ENCODE results near the gene P4HA1.
"Not testable (repeated sequence)": the region's sequence is repeated elsewhere in the genome, so short reads cannot be mapped to it uniquely, and the experiment has no call there.

P4HA1 gene

DNA sequence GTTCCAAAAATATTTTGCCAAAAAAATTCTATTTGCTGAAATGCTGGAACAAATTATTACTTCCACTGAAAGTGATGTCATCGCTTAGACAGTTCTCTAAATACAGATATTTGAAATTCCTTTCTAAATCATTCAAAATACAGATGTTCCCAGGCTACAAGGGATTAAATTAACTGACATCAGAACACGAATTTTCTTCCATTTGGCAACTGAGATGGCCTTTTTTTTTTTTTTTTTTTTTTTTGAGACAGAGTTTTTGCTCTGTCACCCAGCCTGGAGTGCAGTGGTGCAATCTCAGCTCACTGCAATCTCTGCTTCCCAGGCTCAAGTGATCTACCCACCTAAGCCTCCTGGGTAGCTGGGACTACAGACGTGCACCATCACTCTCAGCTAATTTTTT, 57.0 kb downstream of the P4HA1 start:
- DNase-seq = no peak

DNA sequence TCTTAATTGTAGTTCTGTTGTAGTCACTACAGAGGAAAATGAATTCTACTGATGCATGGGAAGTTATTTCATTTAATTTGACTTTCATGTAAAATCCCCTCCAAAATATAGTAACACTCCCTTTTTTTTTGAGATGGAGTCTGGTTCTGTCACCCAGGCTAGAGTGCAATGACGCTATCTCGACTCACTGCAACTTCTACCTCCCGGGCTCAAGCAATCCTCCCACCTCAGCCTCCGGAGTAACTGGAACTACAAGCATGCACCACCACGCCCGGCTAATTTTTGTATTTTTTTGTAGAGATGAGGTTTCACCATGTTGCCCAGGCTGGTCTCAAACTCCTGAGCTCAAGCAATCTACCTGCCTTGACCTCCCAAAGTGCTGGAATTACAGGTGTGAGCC, 60.4 kb downstream of the P4HA1 start:
- not testable (repeated sequence) for DNase-seq

DNA sequence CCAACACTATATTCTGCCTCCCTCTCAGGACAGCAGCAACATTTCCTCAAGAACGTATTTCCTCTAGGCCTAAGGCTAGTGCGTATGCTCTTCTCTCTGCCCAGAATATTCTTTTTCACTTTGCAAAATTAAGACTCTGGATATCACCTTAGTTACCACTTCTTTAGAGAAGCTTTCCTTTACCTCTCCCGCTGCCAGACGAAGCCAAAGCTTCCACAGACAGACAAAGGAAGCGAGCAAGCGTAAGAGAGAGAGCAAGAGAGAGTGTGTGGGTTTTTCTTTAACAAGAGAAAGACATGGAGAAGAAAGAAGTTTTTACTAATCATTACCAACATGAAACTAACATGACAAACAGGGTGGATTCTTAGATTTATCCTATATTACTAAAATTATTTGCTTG, 64.1 kb downstream of the P4HA1 start:
- DNase-seq = no peak

DNA sequence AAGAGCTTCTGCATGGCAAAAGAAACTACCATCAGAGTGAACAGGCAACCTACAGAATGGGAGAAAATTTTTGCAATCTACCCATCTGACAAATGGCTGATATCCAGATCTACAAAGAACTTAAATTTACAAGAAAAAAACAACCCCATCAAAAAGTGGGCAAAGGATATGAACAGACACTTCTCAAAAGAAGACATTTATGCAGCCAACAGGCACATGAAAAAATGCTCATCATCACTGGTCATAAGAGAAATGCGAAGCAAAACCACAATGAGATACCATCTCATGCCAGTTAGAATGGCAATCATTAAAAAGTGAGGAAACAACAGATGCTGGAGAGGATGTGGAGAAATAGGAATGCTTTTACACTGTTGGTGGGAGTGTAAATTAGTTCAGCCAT, 70.0 kb downstream of the P4HA1 start:
- not testable (repeated sequence) for DNase-seq

DNA sequence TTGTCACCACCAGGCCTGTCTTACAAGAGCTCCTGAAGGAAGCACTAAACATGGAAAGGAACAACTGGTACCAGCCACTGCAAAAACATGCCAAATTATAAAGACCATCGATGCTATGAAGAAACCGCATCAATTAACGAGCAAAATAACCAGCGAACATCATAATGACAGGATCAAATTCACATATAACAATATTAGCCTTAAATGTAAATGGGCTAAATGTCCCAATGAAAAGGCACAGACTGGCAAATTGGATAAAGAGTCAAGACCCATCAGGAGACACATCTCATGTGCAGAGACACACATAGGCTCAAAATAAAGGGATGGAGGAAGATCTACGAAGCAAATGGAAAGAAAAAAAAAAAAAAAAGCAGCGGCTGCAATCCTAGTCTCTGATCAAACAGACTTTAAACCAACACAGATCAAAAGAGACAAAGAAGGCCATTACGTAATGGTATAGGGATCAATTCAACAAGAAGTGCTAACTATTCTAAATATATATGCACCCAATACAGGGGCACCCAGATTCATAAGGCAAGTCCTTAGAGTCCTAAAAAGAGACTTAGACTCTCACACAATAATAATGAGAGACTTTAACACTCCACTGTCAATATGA, 73.1 kb downstream of the P4HA1 start:
- not testable (repeated sequence) for DNase-seq

DNA sequence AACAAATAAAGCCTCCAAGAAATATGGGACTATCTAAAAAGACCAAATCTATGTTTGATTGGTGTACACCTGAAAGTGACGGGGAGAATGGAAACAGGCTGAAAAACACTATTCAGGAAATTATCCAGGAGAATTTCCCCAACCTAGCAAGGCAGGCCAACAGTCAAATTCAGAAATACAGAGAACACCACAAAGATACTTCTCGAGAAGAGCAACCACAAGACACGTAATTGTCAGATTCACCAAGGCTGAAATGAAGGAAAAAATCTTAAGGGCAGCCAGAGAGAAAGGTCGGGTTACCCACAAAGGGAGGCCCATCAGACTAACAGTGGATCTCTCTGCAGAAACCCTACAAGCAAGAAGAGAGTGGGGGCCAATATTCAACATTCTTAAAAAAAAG, 73.7 kb downstream of the P4HA1 start:
- DNase-seq = not testable (repeated sequence)

DNA sequence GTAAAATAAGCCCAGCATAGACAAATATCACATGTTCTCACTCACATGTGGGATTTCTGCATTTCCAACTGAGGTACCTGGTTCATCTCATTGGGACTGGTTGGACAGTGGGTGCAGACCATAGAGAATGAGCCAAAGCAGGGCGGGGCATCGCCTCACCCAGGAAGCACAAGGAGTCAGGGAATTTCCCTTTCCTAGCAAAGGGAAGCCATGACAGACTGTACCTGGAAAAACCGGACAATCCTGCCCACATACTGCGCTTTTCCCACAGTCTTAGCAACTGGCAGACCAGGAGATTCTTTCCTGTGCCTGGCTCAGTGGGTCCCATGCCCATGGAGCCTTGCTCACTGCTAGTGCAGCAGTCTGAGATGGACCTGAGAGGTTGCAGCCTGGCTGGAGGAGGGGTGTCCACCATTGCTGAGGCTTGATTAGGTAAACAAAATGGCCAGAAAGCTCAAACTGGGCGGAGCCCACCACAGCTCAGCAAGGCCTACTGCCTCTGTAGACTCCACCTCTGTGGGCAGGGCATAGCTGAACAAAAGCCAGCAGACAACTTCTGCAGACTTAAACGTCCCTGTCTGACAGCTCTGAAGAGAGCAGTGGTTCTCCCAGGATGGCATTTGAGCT, 75.0 kb downstream of the P4HA1 start:
- not testable (repeated sequence) for DNase-seq

DNA sequence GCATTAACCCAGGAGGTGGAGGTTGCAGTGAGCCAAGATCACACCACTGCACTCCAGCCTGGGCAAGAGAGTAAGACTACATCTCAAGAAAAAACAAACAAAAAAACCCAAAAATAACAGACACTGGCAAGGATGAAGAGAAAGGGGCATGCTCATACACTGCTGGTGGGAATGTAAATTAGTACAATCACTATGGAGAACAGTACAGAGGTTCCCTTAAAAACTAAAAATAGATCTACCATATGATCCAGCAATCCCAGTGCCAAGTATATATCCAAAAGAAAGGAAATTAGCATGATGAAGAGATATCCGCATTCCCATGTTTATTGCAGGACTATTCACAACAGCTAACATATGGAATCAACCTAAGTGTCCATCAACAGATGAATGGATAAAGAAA, 75.6 kb downstream of the P4HA1 start:
- DNase-seq = no peak

DNA sequence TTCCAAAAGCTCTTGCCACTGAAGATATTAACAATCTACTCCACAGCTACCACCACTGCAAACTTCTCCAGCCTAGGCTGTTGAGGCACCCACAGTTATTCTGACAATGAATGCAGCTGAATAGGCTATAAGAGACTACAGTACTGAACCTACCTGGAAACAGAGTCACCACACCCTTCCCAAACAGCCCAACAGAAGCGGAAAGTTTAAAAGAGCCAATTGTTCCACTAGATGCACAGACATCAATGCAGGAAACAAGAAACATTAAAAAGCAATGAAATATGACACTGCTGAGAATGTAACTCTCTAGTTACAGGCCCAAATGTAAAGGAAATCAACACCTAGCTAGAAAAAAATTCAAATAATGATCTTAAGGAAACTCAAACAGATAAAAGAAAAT, 77.6 kb downstream of the P4HA1 start:
- no peak for DNase-seq

DNA sequence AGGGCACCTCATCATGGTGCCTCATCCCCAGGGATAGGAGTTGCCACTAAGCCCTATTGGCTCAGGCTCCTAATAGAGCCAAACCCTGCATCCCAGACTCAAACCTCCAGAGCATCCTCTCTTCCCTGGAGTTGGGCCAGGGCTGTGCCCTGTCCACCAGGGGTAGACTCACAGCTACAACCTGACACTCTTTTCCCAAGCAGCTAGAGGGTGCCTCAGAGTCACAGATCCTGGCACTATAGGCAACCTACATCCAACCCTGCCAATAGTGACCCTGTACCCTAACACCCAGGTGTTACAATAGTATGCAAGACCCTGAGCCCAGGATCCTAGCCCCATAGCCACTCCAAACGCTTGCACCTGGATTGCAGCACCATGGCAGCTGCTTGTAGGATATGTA, 78.0 kb downstream of the P4HA1 start:
- DNase-seq = no peak

DNA sequence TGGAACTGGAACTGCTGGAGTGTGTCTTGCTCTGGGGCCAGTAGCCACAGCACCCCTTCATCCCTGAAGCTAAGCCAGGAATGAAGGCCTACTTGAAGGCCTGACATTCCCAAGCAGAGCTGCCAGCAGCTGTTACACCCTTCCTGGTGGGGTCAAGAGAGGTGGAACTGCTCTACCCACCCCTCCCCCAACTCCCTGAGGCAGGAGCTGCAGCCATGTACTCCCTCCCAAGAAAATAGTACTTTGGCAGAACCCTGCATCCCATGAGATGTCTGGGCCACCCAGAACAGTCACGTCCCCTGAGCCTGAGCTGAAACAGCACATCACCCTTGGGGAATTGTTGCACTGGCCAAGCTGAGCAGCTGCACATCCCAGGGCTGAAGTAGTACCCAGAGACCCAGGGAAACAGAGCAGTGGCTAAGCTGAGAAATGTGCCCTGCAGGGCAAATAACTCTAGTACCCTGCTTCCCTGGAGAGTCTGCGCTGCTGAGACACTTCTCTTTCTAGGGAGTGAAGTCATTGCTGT, 78.6 kb downstream of the P4HA1 start:
- DNase-seq = no peak

DNA sequence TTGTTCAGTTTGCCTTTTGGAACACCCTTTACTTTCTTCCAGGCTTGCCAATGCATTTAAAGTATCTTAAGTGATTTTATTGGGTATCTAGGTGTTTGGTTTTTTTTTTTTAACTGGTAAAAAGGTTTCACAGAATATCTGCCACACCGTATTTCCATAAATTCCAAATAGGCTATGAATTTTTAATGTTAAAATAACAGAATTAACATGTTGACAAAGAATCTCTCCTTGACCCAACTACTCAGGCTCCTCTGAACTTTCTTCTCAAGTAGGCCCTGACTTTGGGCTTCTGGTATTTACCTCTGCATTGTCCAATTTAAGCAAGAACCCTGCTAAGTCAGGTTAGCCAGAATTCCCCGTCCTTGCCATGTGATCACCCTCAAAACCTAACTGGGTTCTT, 80.9 kb downstream of the P4HA1 start:
- no peak for DNase-seq

DNA sequence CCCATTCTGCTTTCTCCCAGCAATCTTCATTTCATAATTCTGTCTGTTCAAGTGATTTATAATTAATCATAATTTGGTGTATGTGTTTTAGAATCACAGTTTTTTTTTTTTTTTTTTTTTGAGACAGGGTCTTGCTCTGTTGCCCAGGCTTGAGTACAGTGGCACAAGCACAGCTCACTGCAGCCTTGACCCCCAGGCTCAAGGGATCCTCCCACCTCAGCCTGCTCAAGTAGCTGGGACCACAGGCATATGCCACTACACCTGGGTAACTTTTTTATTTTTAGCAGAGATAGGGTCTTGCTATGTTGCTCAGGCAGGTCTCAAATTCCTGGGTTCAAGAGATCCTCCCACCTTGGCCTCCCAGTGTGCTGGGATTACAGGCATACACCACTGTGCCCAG, 92.8 kb downstream of the P4HA1 start:
- no peak for DNase-seq

DNA sequence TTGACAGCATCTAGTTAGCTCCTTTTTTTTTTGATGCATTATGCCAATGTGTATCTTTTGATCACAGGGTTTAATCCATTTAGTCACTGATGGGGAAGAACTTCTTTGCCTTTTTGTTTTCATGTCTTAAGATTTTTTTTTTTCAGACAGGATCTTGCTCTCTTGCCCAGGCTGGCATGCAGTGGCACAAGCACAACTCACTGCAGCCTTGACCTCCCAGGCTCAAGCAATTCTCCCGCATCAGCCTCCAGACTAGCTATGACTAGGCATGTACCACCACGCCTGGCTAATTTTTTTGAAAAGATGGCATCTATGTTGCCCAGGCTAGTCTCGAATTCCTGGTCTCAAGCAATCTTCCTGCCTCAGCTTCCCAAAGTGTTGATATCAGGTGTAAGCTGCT, 95.7 kb downstream of the P4HA1 start:
- no peak for DNase-seq

DNA sequence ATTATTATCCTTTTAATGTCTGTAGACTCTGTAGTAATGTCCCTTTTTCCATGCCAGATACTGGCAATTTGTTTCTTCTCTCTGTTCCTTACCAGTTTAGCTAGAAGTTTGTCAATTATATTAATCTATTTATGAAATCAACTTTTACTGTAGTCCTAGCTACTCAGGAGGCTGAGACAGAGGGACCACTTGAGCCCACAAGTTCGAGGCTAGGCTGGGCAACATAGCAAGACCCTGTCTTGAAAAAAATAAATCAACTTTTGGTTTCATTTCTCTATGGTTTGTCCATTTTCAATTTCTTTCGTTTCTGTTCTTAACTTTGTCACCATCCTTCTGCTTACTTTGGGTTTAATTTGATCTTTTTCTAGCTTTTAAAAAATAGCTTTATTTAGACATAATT, 99.6 kb downstream of the P4HA1 start:
- no peak for DNase-seq

DNA sequence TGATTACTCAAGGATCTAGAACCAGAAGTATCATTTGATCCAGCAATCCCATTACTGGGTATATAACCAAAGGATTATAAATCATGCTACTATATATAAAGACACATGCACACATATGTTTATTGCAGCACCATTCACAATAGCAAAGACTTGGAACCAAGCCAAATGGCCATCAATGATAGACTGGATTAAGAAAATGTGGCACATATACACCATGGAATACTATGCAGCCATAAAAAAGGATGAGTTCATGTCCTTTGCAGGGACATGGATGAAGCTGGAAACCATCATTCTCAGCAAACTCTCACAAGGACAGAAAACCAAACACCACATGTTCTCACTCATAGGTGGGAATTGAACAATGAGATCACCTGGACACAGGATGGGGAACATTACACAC, 101.2 kb downstream of the P4HA1 start:
- DNase-seq = not testable (repeated sequence)

DNA sequence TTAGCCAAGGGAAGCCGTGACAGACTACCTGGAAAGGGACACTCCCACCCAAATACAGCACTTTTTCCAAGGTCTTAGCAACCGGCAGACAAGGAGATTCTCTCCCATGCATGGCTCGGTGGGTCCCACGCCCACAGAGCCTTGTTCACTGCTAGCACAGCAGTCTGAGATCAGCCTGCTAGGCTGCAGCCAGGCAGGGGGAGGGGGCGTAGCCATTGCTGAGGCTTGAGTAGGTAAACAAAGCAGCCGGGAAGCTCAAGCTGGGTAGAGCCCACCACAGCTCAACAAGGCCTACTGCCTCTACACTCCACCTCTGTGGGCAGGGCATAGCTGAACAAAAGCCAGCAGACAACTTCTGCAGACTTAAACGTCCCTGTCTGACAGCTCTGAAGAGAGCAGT, 106.9 kb downstream of the P4HA1 start:
- not testable (repeated sequence) for DNase-seq

DNA sequence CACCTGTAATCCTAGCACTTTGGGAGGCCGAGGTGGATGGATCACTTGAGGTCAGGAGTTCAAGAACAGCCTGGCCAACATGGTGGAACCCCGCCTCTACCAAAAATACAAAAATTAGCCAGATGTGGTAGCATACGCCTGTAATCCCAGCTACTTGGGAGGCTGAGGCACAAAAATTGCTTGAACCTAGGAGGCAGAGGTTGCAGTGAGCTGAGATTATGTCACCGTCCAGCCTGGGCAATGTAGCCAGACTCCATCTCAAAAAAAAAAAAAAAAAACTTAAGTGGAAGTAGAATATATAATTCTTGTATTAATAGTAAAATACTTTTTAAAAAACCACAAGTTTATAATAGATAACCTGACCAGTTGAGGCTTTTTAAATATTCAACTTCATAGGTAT, 112.0 kb downstream of the P4HA1 start:
- not testable (repeated sequence) for DNase-seq

DNA sequence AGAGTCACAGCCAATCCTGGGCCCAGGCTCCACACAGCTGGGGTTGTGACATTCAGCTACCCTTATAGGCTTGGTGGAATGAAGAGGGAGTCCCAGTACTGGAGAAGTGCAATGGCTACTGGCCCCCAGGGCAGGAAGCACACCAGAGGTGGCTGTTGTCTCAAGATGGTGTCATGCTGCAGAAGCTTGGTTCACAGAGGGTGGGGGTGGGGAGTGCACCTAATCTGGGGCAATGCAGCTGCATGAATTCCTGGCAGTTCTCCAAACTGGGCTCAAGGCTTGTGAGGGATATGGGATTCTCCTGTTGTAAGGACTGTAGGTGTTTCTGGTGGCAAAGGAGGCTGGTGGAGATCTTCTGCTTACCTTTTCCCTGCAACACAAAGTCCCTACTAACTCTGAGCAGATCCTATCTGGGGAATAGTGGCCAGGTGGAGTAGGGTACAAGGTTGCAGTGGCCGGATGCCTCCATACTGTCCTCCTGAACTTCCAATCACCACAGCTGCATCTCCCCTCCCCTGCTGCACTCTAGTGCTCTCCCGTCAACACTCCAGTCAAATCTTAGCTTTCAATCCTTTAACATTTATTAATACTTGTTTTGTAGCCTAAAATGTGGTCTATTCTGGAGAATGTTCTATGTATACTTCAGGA, 114.7 kb downstream of the P4HA1 start:
- no peak for DNase-seq

DNA sequence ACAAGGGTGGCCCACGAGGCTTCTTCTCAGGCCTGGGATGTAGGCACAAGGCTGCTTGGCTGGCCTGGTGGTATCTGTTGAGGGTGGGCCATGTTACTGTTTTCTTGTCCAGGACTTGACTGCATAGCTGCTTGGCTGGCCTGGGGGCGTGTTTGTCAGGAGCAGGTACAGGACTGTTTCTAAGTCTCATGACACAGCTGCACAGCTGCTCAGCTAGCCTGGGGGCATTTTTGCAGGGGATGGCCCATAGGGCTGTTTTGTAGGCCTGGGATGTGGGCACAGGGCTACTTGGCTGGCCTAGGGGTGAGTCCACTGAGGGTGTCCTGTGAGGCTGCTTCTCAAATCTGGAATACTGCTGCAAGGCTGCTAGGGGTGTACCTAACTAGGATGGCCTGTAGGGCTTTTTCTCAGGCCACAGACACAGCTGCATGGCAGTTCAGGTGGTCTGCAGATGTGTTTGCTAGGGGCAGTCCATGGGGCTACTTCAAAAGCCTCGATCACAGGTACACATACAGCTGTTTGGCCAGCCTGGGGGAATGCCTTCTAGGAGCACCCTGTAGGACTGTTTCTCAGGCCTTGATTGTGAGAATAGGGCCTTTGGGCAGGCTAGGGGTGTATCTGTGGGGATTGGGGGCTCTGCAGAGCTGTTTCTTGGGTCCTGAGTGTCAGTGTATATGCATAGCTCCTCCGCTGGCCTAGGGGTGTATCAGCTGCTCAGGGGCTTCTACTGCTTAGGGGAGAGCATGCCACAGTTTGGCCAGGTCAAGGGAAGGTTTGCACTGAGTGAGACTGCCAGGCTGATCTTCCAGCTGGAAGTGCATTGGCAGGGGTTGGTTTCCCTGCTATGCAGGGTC, 115.4 kb downstream of the P4HA1 start:
- no peak for DNase-seq

DNA sequence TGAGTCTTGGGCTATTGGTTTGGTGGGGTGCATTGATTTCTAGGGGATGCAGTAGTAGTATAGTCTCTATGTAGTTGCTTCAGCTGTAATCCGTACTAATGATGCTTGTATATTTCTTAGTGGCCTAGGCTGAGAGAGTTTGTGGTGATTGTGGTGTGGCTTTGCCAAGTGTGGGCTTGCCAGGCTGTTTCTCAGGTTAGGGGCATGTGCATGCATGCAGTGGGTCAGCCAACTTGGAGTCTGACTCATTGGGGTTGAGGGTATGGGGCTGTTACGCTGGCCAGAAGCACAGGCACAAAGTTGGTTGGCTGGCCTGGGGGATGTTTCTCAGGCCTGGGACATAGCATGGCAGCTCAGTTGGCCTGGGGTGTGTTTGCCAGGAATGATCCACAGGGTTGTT, 116.3 kb downstream of the P4HA1 start:
- no peak for DNase-seq

DNA sequence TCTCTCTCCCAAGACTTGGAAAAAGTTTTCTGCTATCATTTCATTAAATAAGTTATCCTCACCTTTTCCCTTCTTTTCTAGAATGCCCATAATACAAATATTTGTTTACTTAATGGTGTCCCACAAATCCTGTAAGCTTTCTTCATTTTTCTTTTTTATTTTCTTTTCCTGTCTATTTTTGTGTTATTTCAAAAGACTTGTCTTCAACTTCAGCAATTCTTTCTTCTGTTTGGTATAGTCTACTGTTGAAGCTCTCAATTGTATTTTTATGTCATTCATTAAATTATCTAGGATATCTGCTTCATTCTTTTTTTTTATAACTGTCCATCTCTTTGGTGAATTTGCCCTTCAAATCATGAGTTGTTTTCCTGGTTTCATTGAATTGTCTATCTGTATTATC, 117.0 kb downstream of the P4HA1 start:
- DNase-seq = no peak

DNA sequence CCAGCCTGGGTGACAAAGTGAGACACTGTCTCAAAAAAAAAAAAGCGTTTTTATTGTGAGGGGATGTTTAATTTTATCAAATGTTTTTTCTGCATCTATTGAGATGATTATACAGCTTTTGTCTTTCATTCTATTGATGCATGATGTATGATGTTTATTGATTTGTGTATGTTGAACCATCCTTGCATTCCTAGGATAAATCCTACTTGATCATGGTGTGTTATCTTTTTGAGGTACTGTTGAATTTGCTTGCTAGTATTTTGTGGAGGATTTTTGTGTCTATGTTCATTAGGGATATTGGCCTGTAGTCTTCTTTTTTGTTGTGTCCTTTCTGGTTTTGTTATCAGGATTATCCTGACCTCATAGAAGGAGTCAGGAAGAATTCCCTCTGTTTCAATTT, 119.8 kb downstream of the P4HA1 start:
- no peak for DNase-seq

All from NCI-H1694 treated with DMSO at 0.1 percent for 48 hours (cell line).